Dedifferentiated amniotic fluid mesenchymal stem cell (primary cell): Measurements from ENCODE around the gene SUPT6H.

Experiments used
- DNase-seq: peaks from one replicate; pipeline ENCODE4 v3.0.0-alpha.2; 2016; ENCODE audit errors: extremely low spot score

The SUPT6H gene

GRCh38 chr17:28661635-28662526 is at the start of gene SUPT6H, which contains the start of gene SDF2:
Gene SUPT6H (plus strand): TSS chr17:28662205. CDS start chr17:28673402, 11,197 bp downstream.
Gene SDF2 (minus strand): TSS chr17:28661906. CDS start chr17:28661876, 30 bp downstream.
- DNase-seq, result peak; percentile 83

- no peak for DNase-seq
These were observed 49.5 kb upstream of the SUPT6H start for GRCh38 chr17:28612531-28612930.

- DNase-seq, result no peak
These were observed 48.8 kb upstream of the SUPT6H start for GRCh38 chr17:28612936-28613872.

DNA sequence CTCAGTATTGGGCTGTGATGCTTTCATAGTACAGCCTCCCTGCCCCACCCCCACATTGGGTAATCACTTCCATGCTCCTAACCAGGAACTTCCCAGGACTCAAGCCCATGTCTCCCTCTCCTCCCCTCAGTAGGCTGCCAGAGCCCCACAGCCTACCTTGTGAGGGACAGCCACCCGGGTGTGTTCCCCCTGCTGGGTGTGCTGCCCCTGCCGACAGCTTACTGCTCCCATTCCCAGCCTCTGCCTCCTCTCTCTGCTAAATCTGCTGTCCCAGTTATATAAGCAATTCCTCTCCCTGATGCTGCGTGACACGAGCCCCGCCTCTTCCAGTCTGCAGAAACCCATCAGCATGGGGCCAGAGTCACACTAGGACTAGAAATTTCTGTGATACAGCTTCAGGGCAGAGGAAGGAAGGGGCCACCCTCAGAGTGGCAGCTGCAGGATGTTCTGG is 48.0 kb upstream of the SUPT6H start, which contains the start of gene RSKR:
RSKR (minus strand) TSS at position 255 of the 451 bp plus-strand sequence; CDS start at position 231, 24 bp downstream.
- DNase-seq, result no peak

GRCh38 chr17:28615260-28615940 is 46.6 kb upstream of the SUPT6H start:
- DNase-seq, result no peak

GRCh38 chr17:28616281-28616680 is 45.7 kb upstream of the SUPT6H start:
- no peak for DNase-seq

DNA sequence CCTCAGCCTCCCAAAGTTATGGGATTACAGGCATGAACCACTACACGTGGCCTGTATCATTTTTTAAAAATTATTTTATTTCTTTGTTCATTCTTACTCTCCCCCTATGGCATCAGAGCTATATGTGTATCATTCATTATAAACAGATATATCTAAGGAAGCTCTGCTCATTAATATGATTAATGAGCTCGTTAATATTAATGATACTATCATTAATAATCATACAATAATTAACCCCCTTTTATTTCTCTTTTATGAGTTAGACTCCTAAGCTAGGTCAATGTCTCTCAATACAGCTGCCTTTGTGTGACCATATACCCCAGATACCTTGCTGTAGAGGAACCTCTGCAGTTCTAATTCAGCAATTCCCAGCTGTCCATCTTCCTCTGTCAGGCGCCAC is 43.5 kb upstream of the SUPT6H start:
- no peak for DNase-seq

- no peak for DNase-seq
These were observed 42.0 kb upstream of the SUPT6H start for GRCh38 chr17:28620010-28620409.

DNA sequence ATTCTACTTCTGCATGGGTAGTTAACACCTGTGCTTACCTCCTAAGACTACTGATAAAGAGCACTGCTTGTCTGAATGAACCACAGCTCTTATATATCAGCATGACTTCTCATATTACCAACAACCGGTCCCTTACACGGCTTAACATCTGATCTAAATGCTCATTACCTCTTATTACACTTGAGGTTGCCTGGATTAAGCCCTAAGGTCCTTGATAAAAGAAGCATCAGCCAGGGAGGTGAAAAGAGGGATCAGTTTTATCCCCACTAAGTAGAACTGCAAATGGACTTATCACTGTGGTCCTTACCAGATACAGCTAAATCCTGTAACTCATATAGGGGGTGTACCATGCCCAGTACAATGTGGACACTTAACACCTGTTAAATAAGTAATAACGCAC is 39.8 kb upstream of the SUPT6H start:
- DNase-seq, result no peak

- DNase-seq, result no peak
These were observed 38.3 kb upstream of the SUPT6H start for GRCh38 chr17:28623696-28624095.

DNA sequence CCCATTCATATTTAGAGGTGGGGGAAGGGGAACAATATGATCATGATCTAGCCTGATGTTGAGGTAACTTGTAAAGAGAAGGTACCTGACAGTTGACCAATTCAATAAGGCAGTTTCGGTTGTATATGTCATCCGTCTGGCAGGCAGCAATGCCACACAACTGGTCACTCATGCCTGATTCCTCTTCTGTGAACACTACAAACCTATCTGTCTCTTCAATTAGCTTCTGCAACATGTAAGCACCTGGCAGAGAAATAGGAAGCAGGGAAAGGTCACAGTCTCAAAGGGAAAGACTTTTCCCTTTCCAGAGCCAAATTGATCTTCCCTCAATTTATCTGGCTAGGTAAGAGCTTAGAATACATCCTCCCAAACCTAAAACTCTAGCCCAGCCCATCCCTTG is 37.9 kb upstream of the SUPT6H start:
- DNase-seq, result no peak

DNA sequence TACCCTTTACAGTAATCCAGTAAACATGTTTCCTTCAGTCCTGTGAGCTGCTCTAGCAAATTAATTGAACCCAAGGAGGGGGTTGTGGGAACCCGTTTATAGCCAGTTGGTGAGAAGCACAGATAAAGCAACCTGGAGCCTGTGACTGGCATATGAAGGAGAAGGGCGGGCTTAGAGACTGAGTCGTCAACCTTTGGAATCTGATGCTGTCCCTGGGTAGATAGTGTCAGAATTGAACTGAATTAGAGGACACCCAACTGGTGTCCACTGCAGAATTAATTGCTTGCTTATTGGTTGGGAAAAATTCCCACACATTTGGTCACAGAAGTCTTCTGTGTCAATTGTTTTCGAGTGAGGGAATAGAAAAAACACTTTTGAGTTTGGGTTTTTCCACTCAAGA is 35.2 kb upstream of the SUPT6H start:
- DNase-seq, result no peak

GRCh38 chr17:28634206-28634865 is 27.7 kb upstream of the SUPT6H start:
- no peak for DNase-seq

GRCh38 chr17:28635506-28635905 is 26.5 kb upstream of the SUPT6H start:
- no peak for DNase-seq

- DNase-seq, result no peak
These were observed 20.4 kb upstream of the SUPT6H start for GRCh38 chr17:28641579-28641978.

DNA sequence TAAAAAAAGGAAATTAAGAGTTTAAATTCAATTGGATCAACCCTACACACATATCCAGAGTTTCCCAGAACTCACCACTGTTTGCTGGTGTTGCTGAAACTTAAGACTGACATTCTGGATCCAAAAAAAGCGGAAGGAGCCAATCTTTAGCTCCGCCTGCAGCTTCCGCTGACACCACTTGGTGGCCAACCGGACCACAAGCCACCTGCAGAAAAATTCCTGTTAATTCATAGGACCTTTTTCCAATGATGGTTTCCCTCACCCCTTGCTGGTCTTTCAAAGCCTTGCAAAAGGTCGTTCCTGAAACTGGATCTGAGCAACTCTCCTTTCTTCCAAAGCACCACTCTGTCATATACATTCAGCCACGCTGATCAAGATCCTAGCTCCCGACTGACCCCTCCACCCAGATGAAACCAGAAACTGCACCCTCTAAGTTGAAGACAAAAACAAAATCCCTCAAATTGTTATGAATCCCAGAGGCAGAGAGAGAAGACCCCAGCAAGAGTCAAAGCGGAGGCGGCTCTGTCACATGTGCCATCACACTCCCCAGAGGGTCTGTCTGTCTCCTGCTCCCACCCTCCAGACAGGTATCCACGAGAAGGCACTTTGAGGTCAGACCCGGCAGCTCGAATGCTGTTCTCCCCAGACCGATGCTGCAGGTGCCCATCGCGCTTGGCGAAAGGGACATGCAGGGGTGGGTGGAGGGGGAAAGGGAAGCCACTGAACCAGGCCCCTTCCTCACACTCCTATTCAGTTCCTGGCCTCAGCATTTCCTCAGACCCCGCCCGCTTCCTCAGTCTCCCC is 17.8 kb upstream of the SUPT6H start:
- DNase-seq, result peak; percentile 68

DNA sequence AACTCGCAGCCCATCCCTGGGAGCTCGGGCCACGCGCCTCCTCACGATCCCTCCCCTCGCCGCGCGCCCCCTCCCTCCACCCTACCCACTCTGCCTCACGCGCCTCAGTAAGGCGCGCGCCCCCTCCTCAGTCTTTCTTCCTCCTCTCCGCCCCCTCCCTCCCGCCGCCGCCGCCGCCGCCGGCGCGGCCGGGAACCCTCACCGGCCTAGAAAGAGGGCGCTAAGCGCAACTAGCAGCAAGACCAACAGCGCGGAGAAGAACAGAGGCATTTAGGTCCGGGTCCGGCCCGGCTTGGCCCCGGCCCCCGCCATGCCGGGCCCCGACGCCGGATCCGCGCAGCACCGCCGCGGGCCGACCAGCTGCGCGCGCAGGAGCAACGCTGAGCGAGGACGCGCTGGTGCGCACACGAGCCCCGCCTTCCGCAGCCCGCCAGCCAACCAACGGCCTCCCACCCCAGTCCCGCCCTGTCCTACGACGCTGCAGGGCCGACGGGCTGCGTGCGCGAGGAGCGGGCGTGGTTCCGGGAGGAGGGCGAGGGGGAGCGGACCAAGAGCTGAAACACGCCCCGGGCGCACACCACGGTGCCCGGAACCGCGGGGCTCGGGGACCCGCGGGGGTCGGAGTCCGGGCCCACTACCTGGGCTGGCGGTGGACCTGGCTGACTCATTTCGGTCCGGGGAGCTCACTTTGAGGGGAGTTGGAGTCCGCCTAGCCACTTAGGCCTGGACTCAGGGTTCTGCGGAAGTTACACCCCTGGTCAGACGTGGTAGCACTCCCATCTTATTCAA is 17.0 kb upstream of the SUPT6H start, which contains the start of gene BLTP2:
BLTP2 (minus strand) TSS at position 372 of the 789 bp plus-strand sequence; CDS start at position 270, 102 bp downstream.
- DNase-seq, result peak; percentile 94

- DNase-seq, result no peak
These were observed 16.4 kb upstream of the SUPT6H start for GRCh38 chr17:28645576-28645939.

DNA sequence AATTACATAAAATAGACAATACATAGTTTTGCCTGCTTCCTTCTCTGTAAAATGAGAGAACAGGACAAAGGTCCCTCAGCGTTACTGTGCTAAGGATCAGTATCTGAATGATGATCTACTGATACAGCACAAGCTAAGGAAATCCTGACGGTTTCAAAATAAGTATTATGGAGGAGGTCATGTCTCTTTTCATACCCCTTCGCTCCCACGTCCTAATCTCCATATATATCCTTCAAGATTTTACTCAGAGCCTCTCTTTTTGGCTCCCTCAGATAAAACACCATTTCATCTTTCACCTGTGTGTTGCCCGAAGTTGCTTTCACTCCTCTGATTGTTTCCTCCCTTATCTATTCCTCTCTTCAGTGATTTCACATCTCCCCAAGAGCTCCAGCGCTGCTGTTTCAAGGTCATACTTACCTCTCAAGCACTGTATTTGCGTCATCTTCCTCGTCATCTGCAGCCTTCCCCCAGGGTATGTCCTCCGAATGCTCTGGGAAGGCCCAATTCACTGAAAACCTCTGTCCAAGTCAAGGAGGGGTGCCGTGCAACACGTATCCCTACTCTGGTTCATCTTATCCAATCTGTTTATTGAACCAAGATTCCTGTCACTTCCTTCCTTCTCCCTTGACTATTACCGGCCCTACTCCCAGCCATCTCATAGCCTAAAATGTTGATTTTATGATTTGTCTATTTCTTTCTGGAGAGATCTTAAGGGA is 15.8 kb upstream of the SUPT6H start:
- no peak for DNase-seq
